ENCODE results near the gene FAM120A.

FAM120A gene

DNA sequence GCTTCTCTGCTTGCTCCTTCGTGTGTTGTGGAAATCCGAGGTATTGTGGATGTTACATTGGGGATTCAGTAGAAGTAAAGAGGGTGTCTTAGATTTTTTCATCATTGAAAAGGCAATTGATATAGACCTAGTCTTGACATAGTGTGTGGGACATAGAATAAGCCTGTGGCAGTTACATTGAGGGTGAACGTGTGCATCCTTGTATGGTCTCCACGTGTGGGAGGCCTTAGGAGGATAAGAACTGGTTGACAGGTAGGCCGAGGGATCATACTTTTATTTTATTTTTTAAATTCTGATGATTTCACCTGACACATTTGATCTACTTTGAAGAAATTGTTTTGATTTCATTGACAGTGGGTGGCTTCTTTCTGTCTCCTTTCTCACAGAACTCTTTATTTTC is 18.9 kb downstream of the FAM120A start:
- no peak for DNase-seq (ENCODE audit: low read depth, low spot score)

DNA sequence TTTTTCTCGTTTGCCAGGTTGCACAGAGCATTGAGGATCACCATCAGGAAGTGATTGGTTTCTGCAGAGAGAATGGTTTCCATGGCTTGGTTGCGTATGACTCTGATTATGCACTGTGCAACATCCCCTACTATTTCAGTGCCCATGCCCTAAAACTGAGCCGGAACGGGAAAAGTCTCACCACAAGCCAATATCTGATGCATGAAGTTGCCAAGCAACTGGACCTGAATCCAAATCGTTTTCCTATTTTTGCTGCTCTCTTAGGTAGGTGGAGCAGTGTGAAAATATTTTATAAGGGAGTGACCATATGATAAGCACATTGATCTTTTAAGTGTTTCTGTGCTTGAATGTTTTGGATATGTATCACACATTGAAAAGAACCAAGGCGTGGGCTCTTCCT is 19.6 kb downstream of the FAM120A start:
- DNase-seq (ENCODE audit: low read depth, low spot score), result no peak

DNA sequence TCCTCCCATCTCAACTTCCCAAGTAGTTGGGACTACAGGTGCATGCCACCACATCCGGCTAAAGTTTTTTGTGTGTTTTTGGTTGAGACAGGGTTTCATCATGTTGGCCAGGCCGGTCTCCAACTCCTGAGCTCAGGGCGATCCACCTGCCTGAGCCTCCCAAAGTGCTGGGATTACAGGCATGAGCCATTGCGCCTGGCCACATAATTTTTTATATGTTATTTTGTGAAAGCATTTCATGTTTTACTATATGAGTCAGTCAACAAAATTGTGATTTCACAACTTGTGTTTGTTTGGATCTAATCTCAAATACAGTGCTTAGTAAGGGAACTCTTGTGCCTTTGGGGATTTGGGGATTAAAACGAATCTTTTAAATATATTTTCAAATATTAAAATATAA is 21.9 kb downstream of the FAM120A start:
- DNase-seq (ENCODE audit: low read depth, low spot score), result no peak

DNA sequence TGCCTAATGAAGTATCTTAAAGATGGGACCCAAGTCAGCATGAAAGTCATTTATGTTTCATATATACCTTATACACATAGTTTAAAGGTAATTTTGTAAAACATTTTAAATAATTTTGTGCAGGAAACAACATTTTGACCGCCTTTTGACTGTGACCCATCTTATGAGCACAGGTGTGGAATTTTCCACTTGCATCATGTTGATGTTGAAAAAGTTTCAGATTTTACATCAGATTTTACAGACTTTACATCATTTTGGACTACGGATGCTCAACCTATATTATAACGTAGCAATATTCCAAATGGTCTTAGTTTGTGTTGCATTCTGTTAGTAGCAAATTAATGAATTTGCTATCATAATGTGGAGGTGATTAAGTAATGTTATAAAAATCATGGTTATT is 23.6 kb downstream of the FAM120A start:
- no peak for DNase-seq (ENCODE audit: low read depth, low spot score)

DNA sequence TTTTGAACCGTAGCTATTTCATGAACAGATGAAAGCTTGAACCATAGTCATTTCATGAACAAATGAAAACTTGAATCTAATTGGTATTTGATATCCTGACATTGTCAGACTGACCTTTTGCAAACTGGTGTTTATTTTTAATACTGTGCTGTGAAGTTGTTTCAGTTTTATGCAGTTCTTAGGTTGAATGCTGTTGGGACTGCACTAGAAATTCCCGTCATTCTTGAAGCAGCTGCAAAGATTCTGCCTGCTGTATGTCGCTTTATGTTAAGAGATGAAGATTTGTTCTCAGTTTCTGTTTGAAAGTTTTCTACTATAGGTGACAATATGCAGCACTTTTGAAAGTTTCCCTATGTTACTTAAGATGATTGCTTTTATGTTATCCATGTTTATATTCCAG is 24.4 kb downstream of the FAM120A start:
- no peak for DNase-seq (ENCODE audit: low read depth, low spot score)

DNA sequence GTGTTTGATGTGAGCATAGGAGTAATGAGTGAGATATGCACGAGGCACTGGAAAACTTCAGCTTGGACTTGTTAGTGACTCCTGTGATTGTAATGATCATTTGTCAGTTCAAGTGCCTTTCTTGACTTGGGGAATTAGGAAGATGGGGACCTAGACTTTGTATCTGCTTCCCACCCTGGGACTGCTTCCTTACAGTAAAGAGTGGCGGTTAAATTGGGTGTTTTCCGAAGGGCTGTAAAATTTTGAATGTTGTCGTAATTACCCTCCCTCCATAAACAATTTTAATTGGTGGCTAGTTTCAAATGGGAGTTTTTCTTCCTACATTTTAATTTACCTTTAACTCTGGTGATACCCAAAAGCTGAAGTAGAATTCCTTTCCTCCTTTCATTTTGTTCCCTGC is 25.4 kb downstream of the FAM120A start:
- DNase-seq (ENCODE audit: low read depth, low spot score), result no peak

DNA sequence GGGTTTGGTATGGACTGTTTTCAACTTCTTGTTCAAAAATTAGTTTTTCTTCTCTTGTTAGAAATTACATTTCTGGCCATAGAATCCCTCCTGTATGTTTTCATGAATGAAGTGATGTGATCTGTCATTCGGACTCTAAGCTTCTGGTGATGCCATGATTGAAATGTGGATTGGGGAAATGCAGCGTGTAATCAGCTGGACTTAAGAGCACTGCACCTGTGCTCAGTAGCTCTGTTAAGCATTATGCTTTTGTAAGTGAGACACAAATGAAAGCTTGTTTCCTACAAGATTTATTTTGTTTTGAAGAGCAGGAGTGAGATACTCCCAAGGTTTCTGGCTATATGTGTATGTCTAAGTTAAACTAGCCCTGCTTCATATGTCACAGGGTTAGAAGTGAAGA is 25.9 kb downstream of the FAM120A start:
- no peak for DNase-seq (ENCODE audit: low read depth, low spot score)

DNA sequence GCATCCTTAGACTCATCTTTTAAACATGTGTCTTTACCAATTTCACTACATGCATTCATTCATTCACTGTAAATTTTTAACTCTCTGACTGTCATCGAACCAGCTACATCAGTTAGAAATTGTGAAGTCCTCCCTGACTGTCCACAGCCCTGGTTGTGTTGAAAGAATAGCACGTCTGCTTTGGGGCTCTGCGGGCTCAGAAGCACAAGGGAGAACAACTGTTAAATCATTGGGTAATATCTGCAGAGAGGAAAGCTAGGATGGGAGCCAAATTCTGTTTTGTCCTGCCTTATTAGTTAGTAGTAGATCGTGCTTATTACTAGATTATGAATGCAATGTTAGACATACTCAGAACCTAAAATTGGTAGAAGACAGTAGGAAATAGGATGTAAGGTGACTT is 28.2 kb downstream of the FAM120A start:
- no peak for DNase-seq (ENCODE audit: low read depth, low spot score)

DNA sequence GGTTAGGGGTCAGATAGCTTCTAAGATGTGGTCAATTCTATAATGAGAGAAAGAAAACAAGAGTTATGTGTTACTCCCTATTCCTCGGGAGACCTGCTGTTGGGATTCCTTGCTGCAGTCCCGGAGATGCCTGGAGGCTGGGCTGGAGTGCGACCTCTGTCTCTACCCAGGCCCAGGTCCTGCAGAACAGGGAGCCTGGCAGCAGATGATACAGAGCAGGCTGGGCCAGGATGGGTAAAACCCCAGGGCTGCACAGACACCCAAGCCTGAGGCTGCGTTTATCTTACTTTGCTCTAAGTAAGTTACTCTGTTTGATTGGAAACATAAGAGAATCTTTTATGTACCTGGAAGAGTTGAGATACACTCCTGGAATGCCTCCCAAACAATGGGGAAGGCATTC is 28.8 kb downstream of the FAM120A start:
- DNase-seq (ENCODE audit: low read depth, low spot score), result no peak

DNA sequence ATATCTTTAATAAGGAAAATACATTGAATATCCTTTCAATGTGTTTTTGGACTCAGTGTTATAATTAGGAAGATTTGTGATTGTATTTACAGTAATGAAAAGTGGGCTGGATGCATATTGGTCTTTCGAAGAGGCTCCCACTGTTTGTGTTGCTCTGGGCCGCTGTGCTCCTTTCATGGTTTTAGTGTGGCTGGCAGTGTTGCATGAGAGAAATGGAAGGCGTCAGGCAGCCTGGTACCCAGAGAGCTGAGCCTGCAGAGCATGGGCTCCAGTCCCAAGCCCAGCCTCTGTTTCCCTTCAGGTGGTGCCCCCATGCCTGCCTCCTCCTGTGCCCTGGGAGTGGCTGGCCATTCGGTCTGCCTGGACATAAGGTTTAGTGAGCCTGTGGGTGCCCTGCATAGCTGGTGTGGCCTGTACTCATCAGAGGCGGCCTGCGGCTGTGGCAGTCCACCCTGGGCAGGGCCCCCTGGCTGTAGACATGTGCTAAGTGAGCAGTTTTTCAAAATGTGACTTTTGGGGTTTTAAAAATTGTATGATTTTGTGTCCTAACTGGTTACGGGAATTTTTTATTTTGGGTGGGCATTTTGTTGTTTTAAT is 29.3 kb downstream of the FAM120A start:
- no peak for DNase-seq (ENCODE audit: low read depth, low spot score)

DNA sequence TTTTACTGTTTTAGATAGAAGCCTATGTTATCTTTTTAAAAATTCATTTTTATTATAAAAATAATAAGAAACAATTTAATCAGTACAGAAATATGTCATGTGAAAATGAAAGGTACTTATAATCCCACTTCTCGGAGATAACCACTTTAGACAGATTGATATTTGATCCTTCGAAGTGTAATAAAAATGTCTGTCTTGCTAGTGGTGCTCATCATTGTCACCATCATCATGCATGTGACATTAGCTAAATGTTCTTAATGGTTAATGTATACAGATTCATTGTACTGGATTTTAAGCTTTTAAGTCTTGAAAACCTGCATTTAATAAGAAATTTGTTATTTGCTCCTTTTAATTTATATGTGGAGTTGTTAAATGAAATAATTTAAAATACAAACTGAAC is 32.0 kb downstream of the FAM120A start:
- DNase-seq (ENCODE audit: low read depth, low spot score), result no peak

DNA sequence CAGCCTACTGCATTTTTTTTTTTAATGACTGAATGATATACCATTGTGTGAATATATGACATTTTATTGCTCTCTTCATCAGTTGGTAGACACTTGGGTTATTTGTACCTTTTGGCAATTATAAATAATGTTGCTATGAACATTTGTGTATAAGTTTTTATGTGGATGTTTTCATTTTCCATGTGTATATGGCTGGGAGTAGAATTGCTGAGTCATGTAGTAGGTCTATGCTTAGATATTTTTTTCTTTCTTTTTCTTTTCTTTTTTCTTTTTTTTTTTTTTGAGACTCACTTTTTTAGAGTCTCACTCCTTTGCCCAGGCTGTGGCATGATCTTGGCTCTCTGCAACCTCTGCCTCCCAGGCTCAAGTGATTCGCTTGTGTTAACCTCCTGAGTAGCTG is 34.8 kb downstream of the FAM120A start:
- no peak for DNase-seq (ENCODE audit: low read depth, low spot score)

DNA sequence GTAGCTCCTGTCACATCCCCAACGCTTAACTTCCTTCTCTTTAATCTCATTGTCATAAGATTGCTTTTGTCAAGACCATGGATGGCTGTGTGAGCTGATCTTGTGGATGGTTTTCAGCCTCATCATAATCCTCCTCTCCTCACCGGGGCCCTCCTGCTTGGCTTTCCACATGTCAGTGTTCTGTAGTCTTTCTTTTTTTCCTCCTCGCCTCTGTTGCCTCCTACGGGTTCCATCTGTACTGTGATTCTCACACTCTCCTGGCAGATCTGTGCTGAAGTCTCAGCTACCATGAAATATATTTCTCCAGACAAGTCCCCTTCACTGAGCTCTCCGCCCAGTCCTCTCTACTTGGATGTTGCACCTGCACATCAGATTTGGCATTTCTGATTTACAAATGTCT is 36.8 kb downstream of the FAM120A start:
- no peak for DNase-seq (ENCODE audit: low read depth, low spot score)

DNA sequence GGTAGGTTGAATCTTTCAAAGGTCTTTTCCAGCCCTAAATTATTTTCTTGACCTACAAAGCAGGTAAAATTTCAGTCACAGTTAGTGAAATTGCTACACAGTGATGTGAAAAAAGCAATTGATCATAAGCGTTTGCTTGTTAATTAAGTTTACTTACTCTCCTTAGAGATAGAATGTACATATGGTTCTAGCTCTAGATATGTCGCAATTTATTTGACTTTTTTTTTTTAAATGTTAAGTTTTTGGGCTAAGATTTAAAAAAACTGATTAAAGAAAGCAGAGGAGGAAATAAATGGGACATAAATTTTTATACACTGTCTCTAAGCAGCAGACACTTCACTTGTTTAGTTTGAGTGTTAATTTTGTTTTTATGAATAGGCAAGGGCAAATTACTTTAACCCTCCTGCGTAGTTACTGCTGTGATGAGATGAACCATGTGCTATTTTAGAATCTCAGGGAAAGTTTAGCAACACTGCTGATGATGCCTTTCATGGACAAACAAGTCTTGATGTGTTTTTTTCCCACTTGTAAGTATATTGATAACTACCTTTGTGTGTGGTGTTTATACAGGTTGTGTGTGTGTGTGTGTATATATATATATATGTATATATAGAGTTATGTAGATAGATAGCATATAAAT is 40.2 kb downstream of the FAM120A start:
- DNase-seq (ENCODE audit: low read depth, low spot score), result no peak

DNA sequence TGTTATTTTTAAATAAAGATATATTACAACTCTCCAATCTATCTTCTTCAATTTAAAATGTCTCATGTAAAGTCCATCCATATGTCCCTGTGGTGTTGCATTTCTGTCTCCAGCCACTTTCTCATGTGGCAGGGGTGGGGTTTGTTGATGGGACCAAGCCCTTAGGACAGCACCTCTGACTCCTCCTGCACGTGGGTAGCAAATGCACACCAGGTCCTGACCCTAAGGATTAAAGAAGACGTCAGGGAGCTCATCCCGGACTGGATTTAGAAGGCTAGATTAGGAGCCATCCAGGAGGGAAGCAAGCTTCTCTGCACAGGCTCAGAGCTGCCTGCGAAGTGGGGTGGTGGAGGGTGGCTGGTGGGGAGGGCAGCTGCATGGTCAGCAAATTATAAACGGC is 40.8 kb downstream of the FAM120A start:
- DNase-seq (ENCODE audit: low read depth, low spot score), result no peak

DNA sequence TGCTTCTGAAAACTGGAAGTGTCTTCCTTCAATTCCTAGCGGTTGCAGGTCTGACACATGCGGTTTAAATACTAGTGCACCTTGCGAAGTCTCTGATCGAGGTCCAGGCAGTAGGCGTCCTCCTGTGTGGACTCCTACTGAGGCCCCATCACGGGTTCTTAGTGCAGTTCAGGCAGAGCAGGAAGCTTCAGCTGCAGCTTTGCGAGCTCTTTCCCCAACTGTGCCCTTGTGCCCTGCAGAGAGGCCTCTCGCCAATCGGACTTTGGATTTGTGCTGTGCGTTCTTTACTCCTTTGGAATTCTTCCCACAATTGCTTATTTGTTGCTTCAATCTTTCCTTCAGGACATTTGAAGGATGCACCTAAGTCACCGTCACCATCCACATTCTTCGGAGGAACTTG is 42.5 kb downstream of the FAM120A start:
- no peak for DNase-seq (ENCODE audit: low read depth, low spot score)

DNA sequence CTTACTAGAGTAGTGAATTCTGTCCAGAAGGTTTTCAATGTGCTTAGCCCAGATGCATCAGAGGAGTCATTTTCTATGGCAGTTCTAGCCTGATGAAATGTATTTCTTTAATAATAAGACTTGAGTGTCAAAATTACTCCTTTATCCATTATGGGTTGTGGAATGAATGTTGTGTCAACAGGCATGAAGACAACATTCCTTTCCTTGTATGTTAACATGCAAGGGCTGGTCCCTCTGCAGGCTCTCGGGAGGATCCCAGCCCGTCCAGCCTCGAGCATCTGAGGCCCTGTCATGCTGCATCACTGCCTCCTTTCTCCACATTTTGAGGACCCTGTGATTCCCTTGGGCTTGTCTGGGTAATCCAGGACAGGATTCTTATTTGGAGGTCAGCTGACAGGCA is 44.8 kb downstream of the FAM120A start:
- no peak for DNase-seq (ENCODE audit: low read depth, low spot score)

DNA sequence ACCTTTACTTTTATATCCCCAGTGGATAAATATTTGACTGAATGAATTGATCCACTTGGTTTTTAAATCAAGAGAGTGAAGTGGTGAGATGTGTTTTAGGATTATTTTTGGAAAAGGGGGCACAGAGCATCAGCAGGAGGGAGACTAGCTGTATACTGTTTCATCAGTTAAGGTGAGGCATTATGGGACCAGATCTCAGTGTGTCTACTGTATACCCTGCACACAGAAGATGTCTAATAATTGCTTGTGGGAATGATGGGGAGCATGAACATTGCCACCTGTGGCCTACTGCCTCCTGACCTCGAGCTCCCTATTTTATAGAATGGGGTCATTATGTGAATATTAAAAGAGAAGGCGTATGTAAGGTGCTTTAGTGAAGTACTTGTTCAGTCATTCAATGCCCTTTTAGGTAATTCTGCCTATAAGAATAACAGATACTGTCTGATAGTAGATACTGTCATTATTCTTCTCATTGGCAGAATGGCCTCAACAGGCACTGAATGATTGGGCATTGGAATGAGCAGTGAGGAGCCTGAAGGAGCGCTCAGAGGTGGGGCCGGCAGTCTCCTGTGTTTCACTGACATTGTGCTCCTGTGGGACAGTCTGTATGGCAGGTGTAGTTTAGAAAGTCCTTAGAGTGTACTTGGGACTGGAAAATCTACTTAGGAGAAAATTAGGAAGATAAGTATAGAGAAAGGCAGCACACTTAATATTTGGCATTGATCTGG is 49.2 kb downstream of the FAM120A start:
- DNase-seq (ENCODE audit: low read depth, low spot score), result no peak

DNA sequence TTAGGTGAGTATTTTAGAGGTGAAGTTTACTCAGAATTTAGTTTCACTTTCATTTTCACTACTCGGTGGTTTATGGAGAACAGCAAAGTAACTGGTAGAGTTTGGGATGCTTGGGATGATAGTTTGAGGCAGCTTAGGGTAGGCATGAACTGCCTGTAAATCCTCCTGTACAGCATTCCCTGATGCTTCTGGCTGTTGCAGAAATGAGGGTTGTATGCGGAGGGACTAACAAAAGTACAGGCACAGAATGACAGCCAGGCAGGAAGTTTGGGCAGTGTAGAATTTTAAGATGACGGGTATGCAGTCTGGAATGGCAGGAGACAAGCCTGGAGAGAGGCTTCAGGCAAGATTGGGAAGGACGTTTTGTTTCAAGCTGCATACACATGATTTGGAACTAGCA is 49.9 kb downstream of the FAM120A start:
- DNase-seq (ENCODE audit: low read depth, low spot score), result peak; percentile 34

DNA sequence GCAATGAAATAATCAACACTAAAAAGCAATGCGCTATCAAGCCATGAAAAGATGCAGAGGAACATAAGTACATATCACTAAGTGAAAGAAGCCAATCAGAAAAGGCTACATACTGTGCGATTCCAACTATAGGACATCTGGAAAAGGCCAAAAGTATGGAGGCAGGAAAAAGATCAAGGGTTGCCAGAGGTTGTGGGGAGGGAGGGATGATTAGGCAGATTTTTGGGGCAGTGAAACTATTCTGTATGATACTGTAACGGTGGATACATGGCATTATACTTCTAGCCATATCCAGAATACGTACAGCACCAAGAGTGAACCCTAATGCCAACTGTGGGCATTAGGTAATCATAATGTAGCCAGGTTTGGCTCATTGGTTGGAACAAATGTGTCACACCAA is 51.9 kb downstream of the FAM120A start:
- no peak for DNase-seq (ENCODE audit: low read depth, low spot score)

DNA sequence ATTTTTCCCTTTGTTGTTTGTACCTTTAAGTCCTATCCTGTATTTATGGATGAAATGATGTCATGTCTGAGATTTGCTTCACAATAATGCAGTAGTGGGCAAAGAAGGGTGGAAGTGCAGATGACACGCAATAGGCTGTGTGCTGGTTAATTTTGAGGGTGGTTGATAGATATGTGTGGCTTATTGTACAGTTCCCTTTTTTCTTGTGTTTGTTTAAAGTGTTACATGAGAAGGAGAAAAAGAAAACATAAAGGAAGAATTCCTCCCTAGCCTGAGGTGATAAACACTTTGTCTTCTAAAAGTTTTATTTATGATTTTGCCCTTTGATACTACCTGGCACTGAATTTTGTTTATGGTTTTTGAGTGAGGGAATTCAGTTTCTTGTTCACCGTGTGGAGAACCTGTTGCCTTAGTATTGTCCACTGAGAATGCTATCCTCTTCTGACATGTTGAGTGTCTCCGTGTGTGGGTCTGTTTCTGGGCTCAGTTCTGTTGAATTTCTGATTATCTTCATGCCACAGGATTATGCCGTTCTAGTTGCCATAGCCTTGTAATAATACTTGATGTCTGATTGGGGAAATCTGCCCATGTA is 54.2 kb downstream of the FAM120A start:
- DNase-seq (ENCODE audit: low read depth, low spot score), result no peak

DNA sequence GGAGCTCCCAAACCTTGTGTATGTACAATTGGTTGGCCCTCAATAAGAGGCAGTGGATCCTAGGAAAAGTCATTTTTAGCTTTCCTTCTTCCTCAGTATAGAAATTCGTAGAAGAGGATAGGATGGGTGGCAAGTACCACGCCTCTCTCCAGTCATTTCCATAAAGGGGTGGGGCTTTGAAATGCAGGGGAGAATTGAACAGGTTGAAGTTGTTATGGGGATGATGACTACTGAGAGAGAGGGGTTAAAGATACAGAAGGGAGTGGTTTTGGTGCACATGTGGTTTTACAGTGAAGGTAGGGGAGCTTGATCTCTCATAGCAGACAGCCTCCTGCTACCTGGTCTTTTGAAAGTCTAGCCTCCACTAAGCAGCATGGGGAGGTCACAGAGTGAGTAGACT is 56.3 kb downstream of the FAM120A start:
- DNase-seq (ENCODE audit: low read depth, low spot score), result no peak

DNA sequence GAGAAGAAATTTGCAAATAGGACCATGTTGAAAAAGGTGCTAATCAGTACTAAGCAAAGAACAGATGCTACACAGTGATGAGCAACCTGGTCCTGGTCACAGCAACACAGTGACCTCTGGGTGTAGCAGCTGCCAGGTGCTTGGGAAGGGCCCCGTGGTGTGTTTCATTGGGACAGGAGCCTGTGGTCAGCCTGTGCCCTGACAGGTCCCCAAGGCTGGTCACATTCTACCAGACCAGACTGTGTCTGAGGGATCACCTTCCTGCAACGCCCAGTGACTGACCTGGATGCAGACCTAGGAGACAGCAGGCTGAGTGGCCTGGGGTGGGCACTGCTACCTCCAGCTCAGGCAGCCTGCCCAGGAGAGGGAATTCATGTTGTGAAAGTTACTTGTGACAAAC is 56.7 kb downstream of the FAM120A start:
- DNase-seq (ENCODE audit: low read depth, low spot score), result no peak
